DND-41 (cell line): ENCODE data around the gene MYNN.

Source experiments
- CTCF ChIP-seq: IDR thresholded peaks from 2 replicates; pipeline ENCODE4 v1.5.1; 2012; ENCODE audit warnings: borderline replicate concordance, low read length, moderate library complexity, mild to moderate bottlenecking; ENCODE audit not compliant: poor library complexity, severe bottlenecking; ENCODE audit errors: extremely low read depth
- EZH2 ChIP-seq: IDR thresholded peaks from 3 replicates; pipeline ENCODE4 v1.6.1; 2012; ENCODE audit warnings: borderline replicate concordance, low read depth, mild to moderate bottlenecking, moderate library complexity, low read length, inconsistent platforms; ENCODE audit not compliant: severe bottlenecking

- no peak for TF ChIP-seq CTCF
- TF ChIP-seq EZH2, result no peak
These were observed 3.7 kb upstream of the MYNN start, which contains the start of gene ACTRT3 for GRCh38 chr3:169769287-169770181.
